Neural progenitor cell (in vitro differentiated cells): Measurements from ENCODE around the gene GNAS.

Source experiments
- CTCF ChIP-seq: fragments of 200-600 bp; sonication (generic); IDR thresholded peaks from 2 replicates; pipeline ENCODE4 v1.5.1; 2017; ENCODE audit warnings: antibody characterized with exemption, mild to moderate bottlenecking
- EZH2 ChIP-seq: fragments of 200-600 bp; sonication (generic); IDR thresholded peaks from 2 replicates; pipeline ENCODE4 v1.6.1; 2017; ENCODE audit warnings: antibody characterized with exemption, mild to moderate bottlenecking, moderate library complexity

GRCh38 chr20:58842276-58842675 is 10.2 kb upstream of the GNAS start:
- TF ChIP-seq CTCF (no peak), EZH2 (no peak)
